GM18519 (cell line): ENCODE measurements around the gene NOB1.

ENCODE experiments used
- ATAC-seq: cut with Tn5 transposase; IDR thresholded peaks from one replicate; pipeline ENCODE4 v1.9.1; 2021; ENCODE audit warnings: mild to moderate bottlenecking, moderate library complexity; ENCODE audit not compliant: unreplicated experiment, low FRiP score

The NOB1 gene

DNA sequence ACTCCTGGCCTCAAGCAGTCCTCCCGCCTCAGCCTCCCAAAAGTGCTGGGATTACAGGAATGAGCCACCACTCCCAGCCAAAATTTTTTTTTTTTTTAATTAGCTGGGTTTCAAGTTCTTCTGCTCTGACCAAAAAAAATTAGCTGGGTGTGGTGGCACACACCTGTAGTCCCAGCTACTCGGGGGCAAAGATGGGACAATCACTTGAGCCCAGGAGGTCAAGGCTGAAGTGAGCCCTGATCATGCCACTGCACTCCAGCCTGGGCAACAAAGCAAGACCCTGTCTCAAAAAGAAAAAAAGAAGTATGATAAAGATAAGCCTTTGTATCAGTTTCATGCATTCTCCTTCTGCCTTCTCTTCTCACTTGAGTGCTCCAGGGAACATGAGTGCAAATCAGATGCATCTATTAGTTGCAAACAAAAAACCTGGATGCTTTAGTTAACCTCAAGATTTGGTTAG lies 30.3 kb downstream of the NOB1 start:
- ATAC-seq: no peak

- no peak for ATAC-seq
Measured at GRCh38 chr16:69721441-69721957, 33.2 kb downstream of the NOB1 start.

DNA sequence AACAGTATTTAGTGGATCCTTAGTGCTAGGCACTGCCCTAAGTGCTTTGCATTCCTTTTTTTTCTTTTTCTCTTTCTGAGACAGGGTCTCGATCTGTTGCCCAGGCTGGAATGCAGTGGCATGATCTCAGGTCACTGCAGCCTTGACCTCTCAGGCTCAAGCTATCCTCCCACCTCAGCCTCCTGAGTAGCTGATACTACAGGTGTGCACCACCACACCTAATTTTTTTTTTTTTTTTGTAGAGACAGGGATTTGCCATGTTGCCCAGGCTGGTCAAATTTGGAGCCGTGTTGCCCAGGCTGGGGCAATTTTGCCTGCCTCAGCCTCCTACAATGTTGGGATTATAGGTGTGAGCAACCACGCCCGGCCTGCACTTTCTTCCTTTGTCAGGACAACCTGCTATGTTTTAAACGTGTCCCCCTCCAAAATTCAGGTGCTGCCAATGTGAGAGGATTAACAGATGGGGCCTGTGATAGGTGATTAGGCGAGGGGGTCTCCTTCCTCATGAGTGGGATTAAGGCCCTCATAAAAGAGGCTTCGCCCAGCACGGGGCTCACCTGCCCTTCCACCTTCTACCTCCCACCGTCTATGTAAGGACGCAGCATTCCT lies 33.8 kb downstream of the NOB1 start:
- ATAC-seq: no peak

DNA sequence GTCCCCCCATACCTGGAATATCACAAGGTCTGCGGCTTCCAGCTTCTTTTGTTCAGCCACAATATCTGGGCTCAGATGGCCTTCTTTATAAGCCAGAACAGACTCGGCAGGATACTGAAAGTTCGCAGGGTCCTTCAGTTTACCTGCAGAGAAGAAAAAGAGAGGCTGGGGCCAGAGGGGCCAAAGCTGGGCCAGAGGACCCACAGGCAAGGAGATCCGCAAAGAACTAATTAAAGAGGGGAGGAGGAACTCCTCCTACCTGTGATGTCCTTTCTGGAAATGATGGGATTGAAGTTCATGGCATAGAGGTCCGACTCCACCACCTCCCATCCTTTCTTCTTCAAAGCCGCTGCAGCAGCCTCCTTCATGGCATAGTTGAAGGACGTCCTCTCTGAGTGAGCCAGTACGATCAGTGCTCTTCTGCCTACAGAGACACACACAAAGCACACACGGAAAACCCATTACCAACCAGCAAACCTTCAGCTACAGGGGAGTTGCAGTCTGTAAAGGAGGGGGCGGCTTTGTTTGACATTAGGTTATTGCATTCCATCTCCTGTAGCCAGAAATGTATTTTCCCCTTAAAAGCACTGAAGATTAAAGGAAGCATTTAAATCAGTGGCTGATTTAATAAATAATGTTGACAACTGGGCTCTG lies 36.5 kb downstream of the NOB1 start:
- no peak for ATAC-seq

- no peak for ATAC-seq
Measured at GRCh38 chr16:69717066-69717465, 37.7 kb downstream of the NOB1 start.

DNA sequence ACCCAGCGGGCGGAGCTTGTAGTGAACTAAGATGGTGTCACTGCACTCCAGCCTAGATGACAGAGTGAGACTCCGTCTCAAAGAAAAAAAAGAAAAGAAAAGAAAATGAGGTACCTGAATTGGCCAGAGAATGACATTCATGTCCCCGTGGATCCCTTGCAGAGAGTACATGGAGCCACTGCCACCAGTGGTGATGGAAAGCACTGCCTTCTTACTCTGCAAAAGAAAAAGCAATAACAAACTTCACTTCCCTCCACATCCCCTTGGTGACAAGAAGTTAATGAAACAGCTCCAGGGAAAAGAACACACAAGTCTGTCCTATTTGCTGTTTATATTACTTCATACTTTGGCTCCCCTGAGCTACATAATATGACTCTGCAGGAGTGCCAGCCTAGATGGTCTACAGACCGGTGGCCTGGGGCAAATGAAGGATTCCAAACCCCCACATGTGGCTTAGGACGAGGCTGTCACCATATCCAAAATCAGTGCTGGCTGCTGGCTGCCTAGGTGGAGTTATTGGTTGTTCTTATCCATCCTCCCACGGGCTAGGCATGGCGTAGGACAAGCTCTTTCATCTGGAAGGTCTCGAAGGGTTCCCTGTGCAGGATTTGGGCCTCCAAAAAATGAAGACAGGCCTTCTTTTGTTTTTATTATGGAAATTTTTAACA lies 41.7 kb downstream of the NOB1 start:
- no peak for ATAC-seq

DNA sequence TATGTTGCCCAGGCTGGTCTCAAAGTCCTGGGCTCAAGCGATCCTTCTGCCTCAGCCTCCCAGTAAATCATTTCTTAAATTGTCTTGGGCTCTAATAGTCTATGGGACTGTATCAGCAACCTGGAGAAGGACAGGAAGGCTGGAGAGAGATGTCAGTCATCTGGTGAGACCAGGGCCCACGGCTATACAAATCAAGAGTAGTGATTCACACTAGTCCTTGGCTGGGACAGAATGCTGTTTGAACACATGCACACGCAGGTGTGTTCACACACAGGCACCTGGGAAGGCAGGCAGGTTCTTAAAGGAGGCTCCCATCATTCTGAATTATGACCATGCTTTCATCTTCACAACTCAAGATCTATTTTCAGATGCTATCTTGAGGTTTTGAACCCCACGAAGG lies 42.4 kb downstream of the NOB1 start:
- ATAC-seq: no peak

DNA sequence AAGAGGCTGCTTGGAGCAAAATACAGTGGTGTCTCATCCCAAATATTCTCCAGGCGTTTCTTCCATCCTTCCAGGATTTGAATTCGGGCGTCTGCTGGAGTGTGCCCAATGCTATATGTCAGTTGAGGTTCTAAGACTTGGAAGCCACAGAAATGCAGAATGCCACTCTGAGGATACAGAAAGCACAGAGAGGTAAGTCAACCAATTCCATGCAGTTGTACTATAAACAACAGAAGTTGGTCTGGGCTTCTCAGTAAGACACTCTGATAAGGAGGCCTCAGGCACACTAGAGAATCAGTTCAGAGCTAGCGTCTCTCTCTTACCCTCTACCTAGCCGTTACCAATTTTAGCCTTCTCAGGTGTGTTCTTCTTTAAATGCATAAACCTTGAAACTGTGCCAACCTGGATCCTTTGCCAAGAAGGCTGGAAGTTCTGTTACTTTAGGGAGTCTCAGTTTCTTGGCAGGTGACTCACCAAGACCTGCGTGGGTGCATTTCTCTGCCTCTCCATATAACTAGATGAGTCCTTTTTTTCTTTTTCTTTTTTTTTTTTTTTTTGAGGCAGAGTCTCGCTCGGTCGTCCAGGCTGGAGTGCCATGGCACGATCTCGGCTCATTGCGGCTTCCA lies 43.5 kb downstream of the NOB1 start:
- no peak for ATAC-seq

DNA sequence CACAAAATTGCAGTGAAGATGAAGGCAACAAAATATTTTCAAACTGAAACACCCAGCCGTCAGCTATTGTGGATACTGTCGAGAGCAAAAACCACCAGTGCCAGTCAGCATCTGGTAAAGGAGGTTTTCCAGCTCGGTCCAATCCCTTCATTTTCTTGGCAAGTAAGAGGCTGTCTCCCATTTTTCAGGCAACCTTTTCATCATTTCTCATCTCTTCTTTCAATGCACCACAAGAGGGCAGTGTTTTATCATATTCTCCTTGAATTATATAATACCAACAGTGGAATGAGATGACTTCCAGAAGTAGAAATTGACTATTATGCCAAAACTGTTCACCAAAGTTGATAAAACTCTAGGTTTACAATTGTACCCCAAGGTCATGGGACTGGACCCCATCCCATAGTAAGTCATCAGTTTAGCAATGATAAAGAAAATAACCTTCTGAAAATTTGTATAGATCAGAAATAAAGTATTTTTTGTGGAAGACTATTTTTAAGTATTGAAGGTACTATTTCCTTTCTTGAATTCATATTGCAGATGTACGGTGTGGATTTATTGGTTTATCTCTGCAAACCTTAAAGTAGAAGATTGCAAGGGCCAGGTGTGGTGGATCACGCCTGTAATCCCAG lies 45.2 kb downstream of the NOB1 start:
- ATAC-seq: no peak

DNA sequence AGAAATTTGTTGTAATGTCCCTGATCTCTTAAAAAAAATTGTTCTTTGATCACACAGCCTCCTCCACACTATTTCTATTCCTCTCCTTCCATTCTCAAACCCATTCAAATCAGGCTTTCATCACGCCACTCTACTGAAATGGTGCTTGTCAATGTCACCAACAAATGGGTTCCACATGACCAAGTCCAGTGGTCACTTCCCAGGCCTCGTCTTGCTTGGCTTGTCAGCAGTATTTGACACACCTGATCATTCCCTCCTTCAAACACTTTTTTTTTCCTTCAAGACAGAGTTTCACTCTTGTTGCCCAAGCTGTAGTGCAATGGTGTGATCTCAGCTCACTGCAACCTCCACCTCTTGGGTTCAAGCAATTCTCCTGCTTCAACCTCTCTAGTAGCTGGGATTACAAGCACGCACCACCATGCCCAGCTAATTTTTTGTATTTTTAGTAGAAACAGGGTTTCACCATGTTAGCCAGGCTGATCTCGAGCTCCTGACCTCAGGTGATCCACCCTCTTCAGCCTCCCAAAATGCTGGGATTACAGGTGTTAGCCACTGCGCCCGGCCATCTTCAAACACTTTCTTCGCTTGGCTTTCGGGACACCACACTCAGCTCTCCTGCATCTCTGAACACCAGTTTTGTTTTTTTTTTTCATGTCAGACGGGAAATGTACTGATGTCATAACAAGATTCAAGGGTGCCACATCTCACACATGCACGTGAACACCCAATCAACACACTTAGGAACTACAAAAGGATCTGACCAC lies 46.6 kb downstream of the NOB1 start:
- no peak for ATAC-seq

- ATAC-seq: no peak
Measured at GRCh38 chr16:69706975-69707340, 47.8 kb downstream of the NOB1 start.

DNA sequence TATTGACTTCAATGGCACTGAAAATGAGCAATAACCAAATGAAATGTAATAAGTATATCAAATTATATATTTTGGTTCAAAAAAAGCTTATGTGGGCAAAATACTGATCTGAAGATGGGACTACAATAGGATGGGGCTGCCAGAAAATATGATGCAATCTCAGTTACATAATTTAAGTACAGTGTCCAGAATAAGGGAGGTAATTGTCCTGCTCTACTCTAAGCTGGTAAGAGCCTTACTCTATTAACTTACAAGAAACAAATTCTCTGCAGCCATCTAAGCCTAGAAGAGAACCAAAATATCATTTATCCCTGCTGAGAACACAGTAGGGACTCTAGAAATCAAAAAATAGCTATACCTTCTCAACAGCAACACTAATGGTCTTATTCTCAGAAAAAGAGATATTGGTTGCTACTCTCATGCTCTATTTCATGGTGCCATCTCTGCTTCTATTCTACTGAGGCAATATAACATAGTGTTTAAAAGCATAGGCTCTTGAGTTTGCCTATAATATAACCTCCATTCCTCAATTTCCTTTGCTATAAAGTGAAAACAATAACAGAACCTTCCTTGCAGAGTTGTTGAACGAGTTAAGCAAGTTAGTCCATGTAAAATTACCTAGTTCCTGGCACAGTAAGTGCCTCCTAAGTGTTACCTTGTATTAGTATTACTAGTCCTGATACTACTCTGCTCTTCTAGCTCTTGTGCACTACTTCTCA lies 48.3 kb downstream of the NOB1 start:
- ATAC-seq: no peak

DNA sequence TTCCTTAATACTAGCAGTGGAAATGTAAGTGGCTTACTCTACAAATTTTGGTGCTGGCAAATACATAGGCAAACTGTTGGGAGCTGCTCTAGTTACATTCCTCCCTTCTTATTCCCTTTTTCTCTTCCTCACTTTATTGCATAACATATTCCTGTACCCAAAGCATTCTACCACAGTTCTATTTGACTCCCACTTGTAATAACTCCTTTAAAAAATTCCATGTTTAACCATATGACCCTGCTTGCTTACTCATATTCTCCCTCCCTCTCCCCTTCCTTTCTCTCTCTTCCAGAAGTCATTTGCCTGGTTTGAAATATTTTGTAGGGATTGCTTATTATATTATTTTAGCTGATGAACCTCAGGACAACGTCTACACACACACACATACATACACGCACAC lies 51.1 kb downstream of the NOB1 start:
- ATAC-seq: no peak

GRCh38 chr16:69701866-69702265 lies 52.9 kb downstream of the NOB1 start:
- ATAC-seq: no peak

DNA sequence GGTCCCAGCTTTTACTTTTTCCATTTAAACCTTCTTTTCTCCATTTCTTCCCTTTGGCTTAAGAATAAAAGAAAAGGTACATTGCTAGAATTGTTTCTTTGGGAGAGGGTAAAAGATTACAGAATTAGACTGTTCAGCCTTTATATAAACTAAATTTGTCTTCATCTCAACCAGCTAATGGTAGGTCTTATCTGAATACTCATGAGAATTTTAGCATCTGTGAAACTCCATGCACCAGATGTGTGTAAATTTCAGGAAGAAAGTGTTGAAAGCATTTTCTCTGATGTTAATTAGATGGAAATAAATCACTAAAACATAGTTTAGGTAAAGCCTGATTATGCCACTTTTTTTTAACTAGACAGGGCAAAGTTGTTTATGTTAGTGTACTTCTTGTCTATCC lies 53.3 kb downstream of the NOB1 start:
- ATAC-seq: no peak

DNA sequence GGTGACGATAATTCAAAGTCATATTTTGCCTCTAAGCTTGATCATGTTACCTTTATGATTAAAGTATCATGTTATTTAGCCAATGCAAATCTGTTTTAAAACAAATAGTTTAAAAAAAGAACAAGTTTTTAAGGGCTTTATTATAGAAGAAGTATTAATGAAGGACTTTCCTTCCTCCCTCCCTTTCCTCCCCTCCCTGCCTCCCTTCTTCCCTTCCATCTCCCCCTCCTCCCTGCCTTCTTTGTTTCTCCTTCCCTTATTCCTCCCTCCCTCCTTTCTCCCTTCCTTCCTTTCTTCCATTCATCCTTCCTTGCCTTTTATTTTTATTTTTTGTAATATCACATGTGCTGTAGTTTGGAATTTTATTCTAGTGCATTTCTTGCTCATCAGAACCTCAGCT lies 54.8 kb downstream of the NOB1 start:
- ATAC-seq: no peak

- no peak for ATAC-seq
Measured at GRCh38 chr16:69698404-69698803, 56.3 kb downstream of the NOB1 start.

DNA sequence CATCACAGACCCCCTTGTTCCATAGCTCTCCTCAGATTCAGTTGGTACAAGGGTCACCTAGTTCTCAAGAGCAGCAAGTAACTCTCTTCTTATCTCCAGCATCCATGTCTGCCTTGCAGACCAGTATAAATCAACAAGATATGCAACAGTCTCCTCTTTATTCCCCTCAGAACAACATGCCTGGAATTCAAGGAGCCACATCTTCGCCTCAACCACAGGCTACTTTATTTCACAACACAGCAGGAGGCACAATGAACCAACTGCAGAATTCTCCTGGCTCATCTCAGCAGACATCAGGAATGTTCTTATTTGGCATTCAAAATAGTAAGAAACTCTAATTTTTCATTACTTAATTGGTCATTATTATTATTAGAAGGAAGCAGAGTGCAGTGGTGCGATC lies 60.8 kb downstream of the NOB1 start:
- no peak for ATAC-seq
